Neural cell (in vitro differentiated cells): Measurements from ENCODE around the gene TEX19. TPM values are rescaled to one million over a fixed set of nuclear protein-coding genes. Genes with fewer than 3 reads are reported as not detected.

ENCODE experiments used
- H2AFZ ChIP-seq: fragments of 200-600, 300-800 bp; sonication (generic), shearing (Covaris generic); 2 replicates; pipeline ENCODE4 v1.6.0; 2014; ENCODE audit warnings: low read depth, mild to moderate bottlenecking, antibody characterized with exemption, low read length, moderate library complexity
- H3F3A ChIP-seq: fragments of 200-600 bp; shearing (Covaris generic); 2 replicates; pipeline ENCODE4 v1.6.1; 2016; ENCODE audit warnings: mild to moderate bottlenecking, moderate library complexity, mixed read lengths, antibody characterized with exemption, low read length; ENCODE audit not compliant: insufficient read depth, poor library complexity, severe bottlenecking
- H3K27ac ChIP-seq: fragments of 200-600, 300-800 bp; sonication (generic), shearing (Covaris generic); 2 replicates; pipeline ENCODE4 v1.5.1; 2014; ENCODE audit warnings: mild to moderate bottlenecking, low read length, moderate library complexity
- H3K27me3 ChIP-seq: fragments of 300-800, 200-600 bp; sonication (generic), shearing (Covaris generic); 2 replicates; pipeline ENCODE4 v1.6.0; 2014; ENCODE audit warnings: mild to moderate bottlenecking, low read depth, low read length, moderate library complexity; ENCODE audit not compliant: insufficient read depth
- H3K36me3 ChIP-seq: fragments of 300-800, 200-600 bp; sonication (generic), shearing (Covaris generic); 2 replicates; pipeline ENCODE4 v1.5.1; 2014; ENCODE audit warnings: mild to moderate bottlenecking, antibody characterized with exemption, low read length, moderate library complexity; ENCODE audit not compliant: insufficient read depth
- H3K4me2 ChIP-seq: fragments of 300-800, 200-600 bp; sonication (generic), shearing (Covaris generic); 2 replicates; pipeline ENCODE4 v1.6.0; 2014; ENCODE audit warnings: mild to moderate bottlenecking, low read length
- H3K4me3 ChIP-seq: fragments of 300-800, 200-600 bp; sonication (generic), shearing (Covaris generic); 2 replicates; pipeline ENCODE4 v1.5.1; 2014; ENCODE audit warnings: mild to moderate bottlenecking, low read length, moderate library complexity
- H3K79me2 ChIP-seq: fragments of 200-600 bp; shearing (Covaris generic); replicated peaks from 2 replicates; pipeline ENCODE4 v1.6.0; 2014; ENCODE audit warnings: mild to moderate bottlenecking, low read length, moderate library complexity; ENCODE audit not compliant: insufficient read depth
- H3K9ac ChIP-seq: fragments of 300-800, 200-600 bp; sonication (generic), shearing (Covaris generic); 2 replicates; pipeline ENCODE4 v1.6.1; 2016; ENCODE audit warnings: mild to moderate bottlenecking, low read length, mixed read lengths
- H3K9me2 ChIP-seq: fragments of 200-600 bp; shearing (Covaris generic); 2 replicates; pipeline ENCODE4 v1.6.1; 2016; ENCODE audit warnings: mild to moderate bottlenecking, low read length, mixed read lengths; ENCODE audit not compliant: insufficient read depth
- H3K9me3 ChIP-seq: fragments of 200-600, 300-800 bp; sonication (generic), shearing (Covaris generic); 2 replicates; pipeline ENCODE4 v1.6.1; 2016; ENCODE audit warnings: mild to moderate bottlenecking, mixed run types, low read length, moderate library complexity, mixed read lengths
- H4K20me1 ChIP-seq: fragments of 200-600 bp; shearing (Covaris generic); 2 replicates; pipeline ENCODE4 v1.6.1; 2016; ENCODE audit warnings: mild to moderate bottlenecking, mixed run types; ENCODE audit not compliant: insufficient read depth
- EP300 ChIP-seq: fragments of 450-650 bp; conservative IDR thresholded peaks from 2 replicates; pipeline ENCODE4 v1.6.1; 2014; ENCODE audit warnings: antibody characterized with exemption, mild to moderate bottlenecking, moderate library complexity; ENCODE audit not compliant: poor library complexity, severe bottlenecking
- EZH2 ChIP-seq: fragments of 200-600, 300-800 bp; shearing (Covaris generic), sonication (generic); IDR thresholded peaks from 2 replicates; pipeline ENCODE4 v1.6.1; 2014; ENCODE audit warnings: antibody characterized with exemption, low read length, borderline replicate concordance, mild to moderate bottlenecking; ENCODE audit not compliant: insufficient read depth, poor library complexity, severe bottlenecking
- MXI1 ChIP-seq: fragments of 450-650 bp; conservative IDR thresholded peaks from 2 replicates; pipeline ENCODE4 v1.6.1; 2014; ENCODE audit warnings: antibody characterized with exemption, mild to moderate bottlenecking; ENCODE audit not compliant: poor library complexity, severe bottlenecking
- POLR2AphosphoS5 ChIP-seq: IDR thresholded peaks from 2 replicates; pipeline ENCODE4 v1.6.1; 2012
- RAD21 ChIP-seq: fragments of 450-650 bp; conservative IDR thresholded peaks from 2 replicates; pipeline ENCODE4 v1.6.1; 2014; ENCODE audit warnings: antibody characterized with exemption, mild to moderate bottlenecking, moderate library complexity
- SMC3 ChIP-seq: fragments of 450-650 bp; conservative IDR thresholded peaks from 2 replicates; pipeline ENCODE4 v1.6.1; 2014; ENCODE audit warnings: antibody characterized with exemption, mild to moderate bottlenecking, moderate library complexity; ENCODE audit not compliant: poor library complexity
- TAF1 ChIP-seq: IDR thresholded peaks from 2 replicates; pipeline ENCODE4 v1.6.1; 2012; ENCODE audit warnings: low read depth
- polyA plus RNA-seq: library from polyadenylated mRNA; depleted of rRNA; stranded (reverse); fragments of >200 nt; gene quantifications from 2 replicates; pipeline ENCODE4 v1.2.3, GENCODE V29; 2014
- TF ChIP-seq, protein P1 (sequence below): fragments of 450-650 bp; IDR thresholded peaks from 2 replicates; pipeline ENCODE4 v1.5.1; 2014; ENCODE audit warnings: antibody characterized with exemption, mild to moderate bottlenecking, moderate library complexity; ENCODE audit not compliant: poor library complexity, severe bottlenecking
- TF ChIP-seq, protein P2 (sequence below): IDR thresholded peaks from 2 replicates; pipeline ENCODE4 v1.6.1; 2012; ENCODE audit warnings: borderline replicate concordance

The TEX19 gene
- polyA plus RNA-seq, 1 donor from 2014 or later, result not detected

DNA sequence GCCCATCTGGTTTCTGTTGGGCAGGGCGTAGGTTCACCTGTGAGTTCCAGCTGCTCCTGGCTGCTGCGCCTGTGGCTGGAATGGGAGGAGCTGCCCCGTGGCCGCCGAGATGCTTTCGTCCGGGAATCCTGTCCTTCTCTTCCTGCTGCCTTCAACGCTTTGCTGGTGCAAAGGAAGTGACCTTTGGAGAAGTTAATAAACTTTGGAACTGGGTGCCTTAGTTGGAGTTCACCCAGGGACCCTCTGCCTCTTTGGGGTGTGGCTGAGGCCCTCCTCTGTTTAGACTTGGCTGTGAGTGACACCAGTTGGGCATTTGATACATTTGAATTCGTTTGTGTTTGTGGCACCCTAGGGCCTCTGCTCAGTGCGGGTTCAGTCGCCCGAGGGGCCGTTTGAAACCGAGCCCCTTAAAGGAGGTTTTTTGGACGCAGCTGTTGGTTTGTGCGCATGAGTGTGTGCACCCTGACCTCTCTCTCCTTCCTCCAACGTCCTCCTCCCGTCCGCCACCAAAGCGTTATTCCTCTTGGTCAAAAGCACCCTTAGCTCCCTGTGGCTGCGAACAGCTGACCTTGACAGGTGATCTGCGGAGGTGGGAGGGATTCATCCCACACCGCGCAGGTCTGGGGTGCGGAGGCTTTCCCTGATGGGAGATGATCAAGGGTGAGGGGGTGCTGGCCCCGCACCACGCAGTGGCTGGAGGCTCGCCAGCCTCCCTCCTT, 16.5 kb upstream of the TEX19 start:
- H3K79me2 ChIP-seq, result no peaks in the 10 kb centered on the region
- no peak overlapping the region for H3K4me3 ChIP-seq
- H3K27ac ChIP-seq, result no peak overlapping the region
- H3F3A ChIP-seq, result no peaks in the 10 kb centered on the region
- no peaks in the 10 kb centered on the region for H3K9me3 ChIP-seq
- no peaks in the 10 kb centered on the region for H4K20me1 ChIP-seq
- H3K9me2 ChIP-seq, result no peaks in the 10 kb centered on the region
- H2AFZ ChIP-seq, result no peak overlapping the region
- no peaks in the 10 kb centered on the region for H3K27me3 ChIP-seq
- no peak overlapping the region for H3K4me2 ChIP-seq
- no peak overlapping the region for H3K9ac ChIP-seq
- no peak for TF ChIP-seq TAF1
- no peak for TF ChIP-seq POLR2AphosphoS5
- TF ChIP-seq SMC3, result no peak
- TF ChIP-seq RAD21, result no peak
- TF ChIP-seq, protein P1, sequence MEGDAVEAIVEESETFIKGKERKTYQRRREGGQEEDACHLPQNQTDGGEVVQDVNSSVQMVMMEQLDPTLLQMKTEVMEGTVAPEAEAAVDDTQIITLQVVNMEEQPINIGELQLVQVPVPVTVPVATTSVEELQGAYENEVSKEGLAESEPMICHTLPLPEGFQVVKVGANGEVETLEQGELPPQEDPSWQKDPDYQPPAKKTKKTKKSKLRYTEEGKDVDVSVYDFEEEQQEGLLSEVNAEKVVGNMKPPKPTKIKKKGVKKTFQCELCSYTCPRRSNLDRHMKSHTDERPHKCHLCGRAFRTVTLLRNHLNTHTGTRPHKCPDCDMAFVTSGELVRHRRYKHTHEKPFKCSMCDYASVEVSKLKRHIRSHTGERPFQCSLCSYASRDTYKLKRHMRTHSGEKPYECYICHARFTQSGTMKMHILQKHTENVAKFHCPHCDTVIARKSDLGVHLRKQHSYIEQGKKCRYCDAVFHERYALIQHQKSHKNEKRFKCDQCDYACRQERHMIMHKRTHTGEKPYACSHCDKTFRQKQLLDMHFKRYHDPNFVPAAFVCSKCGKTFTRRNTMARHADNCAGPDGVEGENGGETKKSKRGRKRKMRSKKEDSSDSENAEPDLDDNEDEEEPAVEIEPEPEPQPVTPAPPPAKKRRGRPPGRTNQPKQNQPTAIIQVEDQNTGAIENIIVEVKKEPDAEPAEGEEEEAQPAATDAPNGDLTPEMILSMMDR, result no peak
- no peak for TF ChIP-seq EZH2
- no peak for TF ChIP-seq EP300
- no peak for TF ChIP-seq MXI1
- TF ChIP-seq, protein P2, sequence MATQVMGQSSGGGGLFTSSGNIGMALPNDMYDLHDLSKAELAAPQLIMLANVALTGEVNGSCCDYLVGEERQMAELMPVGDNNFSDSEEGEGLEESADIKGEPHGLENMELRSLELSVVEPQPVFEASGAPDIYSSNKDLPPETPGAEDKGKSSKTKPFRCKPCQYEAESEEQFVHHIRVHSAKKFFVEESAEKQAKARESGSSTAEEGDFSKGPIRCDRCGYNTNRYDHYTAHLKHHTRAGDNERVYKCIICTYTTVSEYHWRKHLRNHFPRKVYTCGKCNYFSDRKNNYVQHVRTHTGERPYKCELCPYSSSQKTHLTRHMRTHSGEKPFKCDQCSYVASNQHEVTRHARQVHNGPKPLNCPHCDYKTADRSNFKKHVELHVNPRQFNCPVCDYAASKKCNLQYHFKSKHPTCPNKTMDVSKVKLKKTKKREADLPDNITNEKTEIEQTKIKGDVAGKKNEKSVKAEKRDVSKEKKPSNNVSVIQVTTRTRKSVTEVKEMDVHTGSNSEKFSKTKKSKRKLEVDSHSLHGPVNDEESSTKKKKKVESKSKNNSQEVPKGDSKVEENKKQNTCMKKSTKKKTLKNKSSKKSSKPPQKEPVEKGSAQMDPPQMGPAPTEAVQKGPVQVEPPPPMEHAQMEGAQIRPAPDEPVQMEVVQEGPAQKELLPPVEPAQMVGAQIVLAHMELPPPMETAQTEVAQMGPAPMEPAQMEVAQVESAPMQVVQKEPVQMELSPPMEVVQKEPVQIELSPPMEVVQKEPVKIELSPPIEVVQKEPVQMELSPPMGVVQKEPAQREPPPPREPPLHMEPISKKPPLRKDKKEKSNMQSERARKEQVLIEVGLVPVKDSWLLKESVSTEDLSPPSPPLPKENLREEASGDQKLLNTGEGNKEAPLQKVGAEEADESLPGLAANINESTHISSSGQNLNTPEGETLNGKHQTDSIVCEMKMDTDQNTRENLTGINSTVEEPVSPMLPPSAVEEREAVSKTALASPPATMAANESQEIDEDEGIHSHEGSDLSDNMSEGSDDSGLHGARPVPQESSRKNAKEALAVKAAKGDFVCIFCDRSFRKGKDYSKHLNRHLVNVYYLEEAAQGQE, result no peak
- H3K36me3 ChIP-seq, result no peaks in the 10 kb centered on the region

DNA sequence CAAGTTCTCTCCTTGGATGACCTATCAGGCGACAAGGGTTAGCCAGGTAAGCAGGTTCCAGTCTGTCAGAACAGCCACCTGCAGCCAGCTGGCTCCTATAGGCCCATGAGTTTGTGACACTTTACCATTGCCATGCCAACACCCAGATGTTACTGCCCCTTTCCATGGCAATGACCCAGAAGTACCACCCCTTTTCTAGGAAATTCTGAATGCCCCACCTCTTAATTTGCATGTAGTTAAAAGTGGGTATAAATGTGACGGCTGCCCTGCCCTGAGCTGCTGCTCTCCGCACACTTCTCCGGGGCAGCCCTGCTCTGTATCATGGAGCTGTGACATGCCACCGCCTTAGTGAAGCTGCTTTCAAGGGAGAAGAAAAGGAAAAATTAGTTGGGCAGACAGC, 15.5 kb upstream of the TEX19 start:
- no peak overlapping the region for H3K4me3 ChIP-seq
- TF ChIP-seq, protein P2, result no peak
- TF ChIP-seq, protein P1, result no peak
- TF ChIP-seq RAD21 (no peak), MXI1 (no peak), SMC3 (no peak), EZH2 (no peak), POLR2AphosphoS5 (no peak), EP300 (no peak), TAF1 (no peak)
- no peak overlapping the region for H2AFZ ChIP-seq

More for the DNA sequence above, 15.5 kb upstream of the TEX19 start:
- Histone ChIP-seq H3K79me2 (no peaks in the 10 kb centered on the region), H3K27me3 (no peaks in the 10 kb centered on the region), H3K36me3 (no peaks in the 10 kb centered on the region), H4K20me1 (no peaks in the 10 kb centered on the region), H3K9me3 (no peaks in the 10 kb centered on the region), H3K27ac (no peak overlapping the region), H3K9ac (no peak overlapping the region), H3K4me2 (no peak overlapping the region), H3F3A (no peaks in the 10 kb centered on the region), H3K9me2 (no peaks in the 10 kb centered on the region)
